GM19395 (cell line): Measurements from ENCODE around the gene RPS21.

ENCODE experiments used
- ATAC-seq: cut with Tn5 transposase; IDR thresholded peaks from one replicate; pipeline ENCODE4 v1.9.1; 2021; ENCODE audit warnings: mild to moderate bottlenecking, moderate library complexity; ENCODE audit not compliant: unreplicated experiment

Gene RPS21

DNA sequence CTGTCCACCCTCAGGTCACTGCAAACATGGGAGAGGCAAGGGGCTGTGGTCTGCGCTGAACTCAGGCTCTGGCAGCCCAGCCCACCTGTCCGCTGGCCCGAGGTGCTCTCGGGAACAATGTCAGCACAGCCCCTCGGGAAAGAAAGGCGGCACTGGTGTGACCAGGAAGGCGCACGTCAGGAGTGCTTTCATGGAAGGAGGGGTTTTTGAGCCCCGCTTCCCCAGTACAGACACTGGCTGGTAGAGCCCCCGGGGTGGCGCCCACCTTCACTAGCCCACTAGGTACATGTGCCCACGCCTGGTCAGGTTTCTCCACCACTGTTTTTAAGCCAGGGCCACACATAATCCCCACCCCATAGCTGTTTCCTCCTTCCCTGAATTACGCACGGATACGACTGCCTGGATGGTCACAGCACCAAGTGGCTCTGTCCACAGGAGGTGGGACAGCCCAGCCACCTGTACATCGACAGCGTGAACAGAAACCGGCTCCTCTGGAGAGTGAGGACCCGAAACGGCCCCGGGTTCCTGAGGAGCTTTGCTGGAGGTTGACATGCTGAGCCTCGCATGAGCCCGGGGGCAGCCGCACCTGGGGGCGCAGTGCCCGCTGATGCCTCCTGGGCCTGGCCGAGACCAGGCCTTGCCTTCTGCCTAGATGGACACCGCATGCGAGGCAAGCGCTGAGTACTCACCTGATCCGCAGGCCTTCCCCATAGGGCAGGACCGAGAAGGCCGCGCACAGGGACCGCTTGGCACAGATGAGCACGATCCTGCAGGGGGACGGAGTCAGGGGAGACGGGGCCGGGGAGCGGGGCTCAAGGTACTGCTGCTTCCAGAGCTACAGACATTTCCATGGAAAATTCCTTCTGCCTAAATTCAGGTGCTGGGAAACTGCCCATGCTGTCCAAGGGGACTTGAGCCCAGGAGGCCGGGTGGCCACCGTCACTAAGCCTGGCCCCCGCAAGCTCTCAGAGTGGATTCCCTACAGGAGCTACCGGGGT lies 7.6 kb downstream of the RPS21 start:
- no peak for ATAC-seq

DNA sequence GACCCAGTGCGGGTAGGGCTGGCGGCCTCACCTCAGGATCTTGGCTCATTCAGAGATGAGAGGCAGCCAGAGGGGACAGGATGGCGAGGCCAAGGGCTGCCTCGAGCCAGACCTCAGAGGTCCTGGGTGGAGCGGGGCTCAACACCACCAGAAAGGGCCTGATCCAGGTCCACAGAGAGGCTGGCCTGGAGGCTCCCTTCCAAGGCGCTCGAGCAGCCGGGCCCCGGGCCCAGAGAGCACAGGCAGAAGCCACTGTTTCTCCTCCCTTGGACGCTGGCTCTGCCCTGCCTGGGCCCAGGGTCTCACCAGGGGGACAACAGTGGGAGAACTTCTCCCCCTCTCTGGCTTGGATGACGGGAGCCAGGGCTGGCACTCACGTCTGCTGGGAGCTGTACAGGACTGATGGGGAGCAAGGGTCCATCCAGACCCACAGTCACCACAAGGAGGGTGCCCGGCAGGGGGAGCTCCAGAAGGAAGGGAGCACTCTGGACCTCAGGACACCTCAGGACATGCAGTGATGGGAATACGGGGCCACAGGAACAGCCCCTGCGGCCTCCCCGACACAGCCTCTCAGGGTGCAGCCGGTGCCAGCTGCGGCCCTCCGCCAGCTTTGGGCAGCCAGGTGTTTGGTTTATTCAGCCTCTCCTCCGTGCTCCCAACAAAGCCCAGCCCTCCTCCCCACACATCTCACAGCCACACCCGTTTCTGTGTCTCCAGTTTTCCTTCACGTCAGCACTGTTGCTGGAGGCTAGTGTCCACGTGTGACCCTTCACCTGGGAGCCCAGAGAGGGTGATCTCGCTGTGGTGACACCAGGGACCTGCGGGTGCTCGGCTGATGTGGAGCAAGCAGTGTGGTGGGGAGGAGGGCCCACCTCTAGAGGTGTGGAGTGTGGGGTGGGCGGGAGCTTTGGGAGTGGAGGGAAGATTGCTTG lies 8.7 kb downstream of the RPS21 start:
- no peak for ATAC-seq

DNA sequence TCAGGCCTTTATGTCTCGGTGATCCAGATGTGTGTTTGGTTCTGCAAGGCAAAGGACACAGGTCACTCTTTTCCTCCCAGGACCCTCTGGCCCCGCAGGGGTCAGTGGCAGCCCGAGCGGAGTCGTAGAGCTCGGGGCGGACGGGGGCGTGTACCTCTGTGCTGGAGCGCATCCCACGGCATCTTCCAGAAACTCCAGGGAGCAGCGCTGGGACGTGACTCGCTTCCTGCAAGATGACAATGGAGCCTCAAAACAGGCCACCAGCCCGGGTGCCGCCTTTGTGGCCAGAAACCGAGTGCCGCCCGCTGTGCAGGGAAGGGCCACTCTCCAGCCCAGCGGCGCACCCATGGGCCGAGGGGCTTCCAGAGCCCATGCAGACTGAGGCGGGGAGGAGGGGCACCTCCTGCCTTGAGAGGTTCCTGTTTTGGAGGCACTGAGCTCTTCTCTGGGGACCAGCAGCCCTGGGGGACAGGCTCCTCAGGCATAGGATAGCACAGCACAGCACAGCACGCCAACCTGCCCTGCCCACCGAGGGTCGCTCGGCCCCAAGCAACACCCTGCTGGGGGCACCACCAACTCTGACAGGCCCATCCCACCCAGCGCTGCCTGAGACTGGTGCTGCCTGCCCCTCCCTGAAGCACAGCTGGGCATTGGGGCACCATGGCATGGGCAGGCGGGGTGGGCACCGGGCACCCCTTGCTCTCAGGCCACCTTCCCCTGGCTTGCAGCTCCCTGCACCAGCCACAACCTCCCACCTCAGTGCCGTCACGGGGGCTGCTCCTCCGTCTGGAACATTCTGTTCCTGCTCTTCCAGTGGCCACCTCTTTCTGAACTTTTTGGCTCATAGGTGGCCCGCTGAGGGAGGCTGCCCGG lies 9.7 kb downstream of the RPS21 start:
- no peak for ATAC-seq

DNA sequence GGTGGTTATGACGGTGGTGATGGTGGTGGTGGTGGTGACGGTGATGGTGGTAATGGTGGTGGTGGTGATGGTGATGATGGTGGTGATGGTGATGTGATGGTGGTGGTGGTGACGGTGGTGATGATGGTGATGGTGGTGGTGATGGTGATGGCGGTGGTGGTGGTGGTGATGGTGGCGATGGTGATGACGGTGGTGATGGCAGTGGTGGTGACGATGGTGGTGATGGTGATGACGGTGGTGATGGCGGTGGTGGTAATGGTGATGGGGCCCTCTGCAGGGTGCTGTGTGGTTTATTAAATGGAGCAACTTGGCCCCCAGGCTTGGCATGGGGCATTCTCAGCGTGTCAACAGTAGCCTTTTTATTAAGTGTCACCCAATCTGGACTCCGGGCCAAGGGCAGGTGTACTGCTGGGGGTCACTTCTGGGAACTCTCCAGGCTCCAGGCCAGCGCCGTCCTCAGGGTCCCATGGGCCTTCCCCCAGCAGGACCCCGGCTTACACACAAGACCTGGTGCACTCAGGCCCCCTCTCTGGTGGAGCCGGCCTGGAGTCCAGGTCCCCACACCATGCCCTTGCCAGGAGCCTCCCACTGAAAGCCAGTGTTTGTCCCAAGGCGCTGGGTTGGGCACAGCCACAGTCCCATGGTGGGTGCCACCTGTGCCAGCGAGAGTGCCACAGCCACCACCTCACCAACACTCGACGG lies 11.4 kb downstream of the RPS21 start:
- no peak for ATAC-seq

DNA sequence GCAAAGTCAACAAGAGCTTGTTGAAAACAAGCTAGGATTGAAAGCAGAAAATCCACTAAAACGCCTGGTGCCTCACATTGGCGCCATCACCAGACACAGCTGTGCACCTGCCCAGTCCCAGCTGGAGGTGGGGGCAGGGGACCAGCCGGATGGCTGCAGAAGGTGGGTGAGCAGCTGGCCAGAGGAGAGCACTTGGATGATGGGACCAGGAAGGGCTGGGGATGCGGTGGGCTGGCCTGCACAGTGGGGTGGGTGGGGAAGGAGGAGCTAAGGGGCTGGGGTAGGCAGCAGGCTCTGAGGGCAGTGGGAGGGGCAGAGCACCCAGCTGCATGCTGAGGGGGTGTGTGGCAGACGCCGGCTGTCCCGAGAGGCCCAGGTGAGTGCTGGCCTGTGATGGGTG lies 13.1 kb downstream of the RPS21 start:
- ATAC-seq: no peak

DNA sequence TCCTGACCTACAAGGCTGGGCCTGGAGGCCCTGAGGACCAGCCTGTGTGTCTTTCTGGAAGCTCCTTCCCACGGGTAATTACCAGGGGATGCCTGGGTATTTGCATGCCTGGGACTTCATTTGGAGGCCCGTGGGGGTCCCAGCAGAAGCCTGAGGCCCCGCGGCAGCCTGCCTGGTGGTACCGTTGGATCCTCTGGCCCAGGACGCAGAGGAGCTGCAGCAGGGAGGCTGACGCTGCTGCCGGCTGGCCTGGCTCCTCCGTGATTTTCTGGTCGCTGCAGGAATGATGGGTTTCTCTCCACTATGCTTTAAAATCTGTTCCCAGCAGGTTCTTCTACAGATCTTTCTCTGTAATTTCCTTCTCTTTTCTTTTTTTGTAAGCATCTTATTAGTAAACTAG lies 13.6 kb downstream of the RPS21 start:
- no peak for ATAC-seq

DNA sequence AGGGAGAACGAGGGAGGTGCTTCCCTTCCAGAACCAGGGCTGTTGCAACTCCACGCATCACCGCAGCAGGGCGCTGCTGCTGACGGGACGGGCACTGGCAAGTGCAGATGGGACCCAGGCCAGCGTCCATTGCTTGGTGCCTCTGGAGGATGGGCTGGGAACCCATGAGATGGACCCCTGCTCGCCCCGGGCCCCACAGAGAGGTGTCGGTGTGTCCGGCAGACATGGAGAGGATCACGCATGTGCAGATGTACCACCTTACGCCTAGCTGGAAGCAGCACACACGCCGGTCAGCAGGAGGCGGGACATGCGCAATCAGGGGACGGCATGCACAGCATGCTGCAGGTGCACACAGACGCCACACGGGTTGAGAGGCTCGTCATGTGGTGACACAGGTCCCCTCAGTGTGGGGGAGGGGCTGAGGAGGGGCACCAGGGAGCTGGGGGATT lies 14.5 kb downstream of the RPS21 start:
- ATAC-seq: no peak

DNA sequence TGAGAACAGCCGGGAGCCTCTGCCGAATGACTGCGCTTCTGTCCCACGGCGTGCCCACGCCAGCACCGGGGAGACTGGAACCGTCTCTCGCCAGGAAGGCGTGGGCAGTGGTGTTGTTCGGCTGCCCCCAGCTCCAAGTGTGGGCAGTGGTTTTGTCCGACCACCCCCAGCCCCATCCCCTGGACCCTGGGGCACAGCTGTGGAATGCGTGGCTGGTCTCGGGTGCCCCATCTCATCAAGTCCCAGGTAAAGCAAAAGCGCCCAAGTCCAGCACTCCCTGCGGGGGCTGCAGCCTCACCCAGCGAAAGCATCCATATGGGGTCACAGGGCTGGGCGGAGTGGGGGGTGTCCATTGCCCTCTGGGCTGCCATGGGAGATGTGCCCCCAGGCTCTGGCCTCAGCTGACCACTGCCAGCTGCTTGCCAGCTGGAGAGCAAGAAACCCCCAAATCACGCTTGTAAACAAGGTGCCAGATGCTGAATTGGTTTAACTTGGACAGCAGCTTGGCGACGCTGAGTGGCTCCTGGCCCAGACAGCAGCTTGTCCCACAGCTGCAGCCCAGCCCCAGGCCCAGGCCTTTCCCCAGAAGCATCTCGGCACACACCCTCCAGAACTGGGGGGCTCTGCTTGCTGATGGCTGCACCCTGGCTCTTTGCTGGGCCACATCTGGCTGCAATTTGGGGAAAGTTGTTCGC lies 15.7 kb downstream of the RPS21 start:
- ATAC-seq: no peak

DNA sequence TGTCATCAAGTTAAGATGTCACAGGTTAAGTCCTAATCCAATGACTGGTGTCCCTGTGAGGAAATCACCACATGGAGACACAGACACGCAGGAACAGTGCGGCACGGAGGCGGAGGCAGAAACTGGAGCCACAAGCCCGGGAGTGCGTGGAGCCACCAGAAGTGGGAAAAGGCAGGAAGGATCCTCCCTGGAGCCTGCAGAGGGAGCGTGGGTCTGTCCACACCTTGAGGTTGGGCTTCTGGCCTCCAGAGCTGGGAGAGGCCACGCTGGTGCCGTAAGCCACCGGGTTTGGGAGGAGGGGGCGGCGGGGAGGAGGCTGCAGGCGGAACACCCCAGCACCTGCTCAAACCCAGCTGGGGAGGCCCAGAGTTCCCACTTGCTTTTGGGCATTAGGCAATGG lies 16.4 kb downstream of the RPS21 start:
- no peak for ATAC-seq

DNA sequence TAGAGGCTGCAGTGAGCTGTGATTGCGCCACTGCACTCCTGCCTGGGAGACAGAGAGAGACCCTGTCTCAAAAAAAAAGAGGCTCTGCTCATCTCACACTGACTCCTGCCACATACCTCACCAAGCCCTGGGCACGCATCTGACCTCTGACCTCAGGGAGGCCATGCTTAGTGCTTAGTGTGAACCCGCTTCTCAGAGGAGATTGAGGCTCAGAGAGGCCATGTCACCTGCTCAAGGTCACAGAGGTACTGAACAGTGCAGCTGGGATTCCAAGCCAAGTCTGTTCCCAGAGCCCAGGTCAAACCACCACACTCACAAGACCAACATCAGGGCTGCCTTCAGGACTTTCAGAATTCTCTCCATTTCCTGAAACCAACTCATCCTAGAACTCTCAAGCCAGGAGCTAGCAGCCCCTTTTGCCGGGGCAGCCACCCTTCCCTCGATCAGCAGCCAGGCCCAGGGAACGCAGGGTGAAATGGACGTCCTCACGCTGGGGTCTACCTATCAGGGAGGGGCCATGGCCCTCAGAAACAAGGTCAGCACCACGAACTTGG lies 17.3 kb downstream of the RPS21 start:
- no peak for ATAC-seq

DNA sequence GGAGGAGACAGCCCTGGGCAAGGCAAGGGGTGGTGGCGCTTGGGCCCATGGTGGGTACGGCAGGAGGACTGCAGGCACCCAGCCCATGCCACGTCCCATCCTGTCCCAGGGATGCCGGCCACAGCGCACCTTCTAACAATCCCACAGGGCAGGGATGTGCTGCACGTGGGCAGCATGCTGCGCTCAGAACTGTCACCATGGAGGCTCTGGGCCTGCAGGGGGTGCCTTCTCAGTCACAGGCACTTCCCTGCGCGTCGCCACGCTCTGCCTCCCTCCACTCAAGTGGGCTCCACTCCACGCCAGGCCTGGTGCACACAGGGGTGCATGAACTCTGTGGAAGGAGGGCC lies 17.8 kb downstream of the RPS21 start:
- no peak for ATAC-seq

DNA sequence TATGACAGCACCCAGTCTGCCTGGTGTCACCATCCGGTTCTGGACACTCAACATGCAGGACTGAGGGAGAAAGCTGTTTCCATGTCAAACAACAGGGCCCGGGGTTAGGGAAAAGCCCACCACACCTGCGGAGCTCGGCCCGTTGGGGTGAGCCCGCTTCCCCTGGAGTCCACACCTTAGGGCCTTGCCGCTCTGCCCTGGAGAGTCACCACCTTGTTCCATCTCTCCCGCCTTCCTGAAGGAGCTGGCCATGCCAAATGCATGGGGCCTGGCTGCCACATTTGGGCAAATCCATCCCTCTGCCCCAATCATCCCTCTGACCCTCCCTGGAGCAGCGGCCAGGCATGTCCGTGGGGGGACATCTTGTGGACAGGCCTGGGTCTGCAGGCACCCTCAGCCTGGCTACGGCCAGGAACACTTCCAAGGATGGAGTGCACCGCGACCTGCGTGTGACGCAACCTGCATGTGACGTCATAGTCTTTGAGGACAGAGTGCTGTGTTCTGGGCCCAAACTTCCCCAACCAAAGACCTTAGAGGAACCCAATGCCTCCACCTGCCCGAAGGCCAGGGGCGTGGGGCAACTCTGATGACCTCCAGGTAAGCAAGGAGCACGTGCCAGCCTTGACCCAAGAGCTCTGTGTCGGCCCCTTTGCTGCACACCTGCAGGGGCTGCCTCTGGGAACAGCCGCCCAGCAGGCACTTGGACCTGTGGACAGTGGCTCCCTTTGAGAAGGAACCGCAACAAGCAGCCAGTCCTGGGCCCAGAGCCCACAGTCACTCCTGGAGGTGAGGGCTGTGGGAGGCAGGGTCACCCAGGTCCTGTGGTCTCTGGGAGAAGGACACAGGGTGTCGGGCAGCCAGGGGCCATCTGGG lies 18.4 kb downstream of the RPS21 start:
- no peak for ATAC-seq

DNA sequence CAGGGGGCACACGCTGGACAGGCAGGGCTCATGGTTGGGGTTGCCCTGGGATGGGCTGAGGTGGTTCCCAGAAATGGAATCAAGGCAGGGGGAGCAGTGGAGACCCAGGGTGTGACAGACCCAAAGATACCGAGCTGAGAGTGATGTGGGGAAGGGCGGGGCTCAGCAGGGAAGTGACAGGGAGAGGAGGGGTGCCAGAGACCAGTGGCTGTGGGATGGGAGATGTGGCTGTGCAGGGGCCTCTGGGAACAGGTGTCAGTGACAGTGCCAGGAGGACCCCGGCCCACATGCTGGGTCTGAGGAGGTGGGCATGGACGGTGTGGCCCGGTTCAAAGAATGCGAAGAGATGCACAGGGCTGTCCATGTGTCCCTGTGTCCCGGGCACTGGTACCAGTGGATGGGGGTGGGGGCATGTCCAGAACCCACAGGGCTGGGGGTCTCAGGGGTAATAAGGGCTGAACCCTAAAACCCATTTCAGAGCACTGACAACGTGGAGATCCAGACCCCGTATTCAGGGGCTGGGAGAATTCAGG lies 19.1 kb downstream of the RPS21 start:
- no peak for ATAC-seq

DNA sequence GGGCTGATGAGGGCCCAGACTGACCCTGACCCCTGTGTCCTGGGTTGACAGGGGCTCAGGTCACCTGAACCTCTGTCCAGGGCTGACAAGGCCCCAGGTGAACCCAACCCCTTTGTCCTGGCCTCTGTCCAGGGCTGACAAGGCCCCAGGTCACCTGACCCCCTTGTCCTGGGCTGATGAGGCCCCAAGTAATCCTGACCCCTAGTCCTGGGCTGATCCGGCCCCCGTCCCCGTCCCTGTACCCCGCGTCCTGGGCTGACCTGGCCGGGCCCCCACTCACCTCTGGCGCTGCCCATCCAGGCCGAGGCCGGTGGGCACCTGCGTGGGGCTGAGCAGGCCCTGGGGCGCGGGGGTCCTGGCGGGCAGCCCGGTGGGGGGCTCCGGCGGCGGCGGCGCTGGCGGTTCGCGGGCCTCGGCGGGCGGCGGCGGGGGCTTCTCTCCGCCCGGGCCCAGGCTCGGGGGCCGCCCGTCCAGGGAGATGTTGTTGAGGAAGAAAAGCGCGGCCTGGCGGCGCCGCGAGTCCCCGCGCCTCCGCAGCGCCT lies 19.8 kb downstream of the RPS21 start:
- ATAC-seq: no peak

DNA sequence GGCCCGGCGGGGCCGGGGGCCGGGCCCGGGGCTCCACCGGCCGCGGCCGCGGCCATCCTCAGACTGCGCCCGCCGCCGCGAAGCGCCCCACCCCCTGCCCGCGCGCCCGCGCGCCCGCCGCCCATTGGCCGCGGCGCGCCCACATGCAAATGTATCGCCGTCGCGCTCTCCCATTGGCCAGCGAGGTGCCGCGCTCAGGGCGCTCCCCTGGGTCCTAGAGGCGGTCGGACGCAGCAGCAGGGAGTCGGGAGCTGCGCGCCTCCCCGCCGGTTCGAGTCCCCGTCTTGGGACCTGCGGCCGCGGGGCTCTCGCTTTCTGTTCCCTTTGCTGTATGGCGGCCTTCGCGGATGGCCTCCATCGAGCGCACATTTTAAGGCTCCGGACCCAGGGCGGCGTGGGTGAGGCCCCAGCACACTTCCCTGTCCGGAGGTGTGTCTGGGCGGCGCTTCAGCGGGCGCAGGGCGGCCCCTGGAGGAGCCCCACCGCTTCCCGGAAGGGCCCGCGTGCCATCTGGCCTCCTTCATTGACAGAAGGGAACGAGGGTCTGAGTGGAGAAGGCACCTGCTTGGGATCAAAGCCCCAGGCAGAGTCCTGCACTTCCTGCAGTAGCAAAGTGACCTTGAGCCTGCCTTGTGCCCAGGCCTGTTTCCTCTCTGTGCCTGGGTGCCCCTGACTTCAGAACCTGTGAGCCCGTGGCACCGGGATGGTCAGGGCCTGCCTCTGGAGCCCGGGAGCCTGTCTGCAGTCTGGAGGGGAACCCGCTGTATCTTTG lies 20.5 kb downstream of the RPS21 start, which contains the start of gene CABLES2:
CABLES2 (minus strand) TSS at position 65 of the 772 bp plus-strand sequence; CDS start at position 56, 9 bp downstream.
- peak; percentile 89 for ATAC-seq

DNA sequence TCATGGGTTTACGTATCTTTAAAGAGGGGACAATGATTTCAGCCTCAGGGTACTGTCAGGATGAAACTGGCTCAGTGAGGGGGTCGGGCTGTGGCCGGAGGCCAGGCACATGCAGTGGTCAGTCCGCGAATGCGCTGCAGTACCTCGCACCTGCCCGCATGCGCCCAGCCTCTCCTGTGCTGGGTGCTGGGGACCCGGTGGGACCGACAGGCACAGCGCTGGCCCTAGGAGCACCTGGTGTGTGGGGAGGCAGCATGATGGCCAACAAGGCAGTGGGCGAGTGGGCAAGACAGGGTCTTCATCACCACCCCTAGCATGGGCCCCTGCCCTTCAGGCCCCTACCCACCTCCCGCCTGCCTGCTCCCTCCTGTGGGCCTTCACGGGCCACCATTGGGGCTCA lies 21.2 kb downstream of the RPS21 start:
- no peak for ATAC-seq

DNA sequence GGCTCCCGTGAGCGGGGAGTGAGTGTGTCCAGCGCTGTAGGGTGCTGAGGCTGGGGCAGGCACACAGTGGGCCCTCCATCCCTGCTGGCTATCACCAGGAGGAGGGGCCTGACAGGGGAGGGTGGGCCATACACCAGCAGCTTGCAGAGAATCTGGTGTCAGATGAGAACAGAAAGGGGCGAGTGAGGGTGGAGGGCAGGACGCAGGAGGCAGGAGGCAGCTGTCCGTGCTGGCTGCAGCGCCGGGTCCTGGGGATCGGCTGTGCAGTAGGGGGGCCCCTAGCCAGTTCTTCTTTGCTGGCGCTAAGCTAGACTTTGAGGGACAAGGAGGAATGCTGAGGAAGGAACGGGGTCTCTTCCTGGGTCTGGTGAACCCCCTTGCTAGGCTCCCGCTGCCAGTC lies 21.7 kb downstream of the RPS21 start:
- ATAC-seq: no peak
